K562 (cell line): ENCODE results near the gene MALAT1. TPM values are rescaled to one million over a fixed set of nuclear protein-coding genes. Genes with fewer than 3 reads are reported as not detected.

Experiments
- ATAC-seq: fragments of 200-7000 bp; cut with Tn5 transposase; 3 replicates; pipeline ENCODE4 v1.9.1; 2020; ENCODE audit warnings: moderate library complexity
- BruUV-seq: library from RNA; stranded (reverse); fragments of 400-500 nt; replicated peaks from 2 replicates; lab custom pipeline; 2021; lab: Mats Ljungman, UMichigan
- CTCF ChIA-PET: fragments of 300-600 bp; formaldehyde crosslinking; extraction: SDS; loops from one replicate; lab custom pipeline; 2021; ENCODE audit warnings: low intra/inter-chr PET ratio; lab: Yijun Ruan, JAX
- POLR2A ChIA-PET: fragments of 300-600, 350-650 bp; sonication (Branson Sonifier 250); formaldehyde crosslinking; extraction: SDS; loops from one replicate; lab custom pipeline; 2021; ENCODE audit warnings: antibody characterized with exemption, inconsistent platforms; lab: Yijun Ruan, JAX
- DNase-seq, 4 experiments: peaks; one replicate each; pipeline versions ENCODE4 v3.0.0 to v3.0.0-alpha.2; 2011 to 2018; ENCODE audit warnings: low spot score in 3 of 4, mixed read lengths in 3 of 4; ENCODE audit errors: extremely low read depth in 1 of 4
- FAIRE-seq: peaks from 2 replicates; lab custom pipeline; 2011; peaks lifted over from hg19 to GRCh38; lab: Jason Lieb, UNC
- H2AFZ ChIP-seq: 2 replicates; pipeline ENCODE4 v1.6.0; 2011; ENCODE audit warnings: low read depth, low read length, control low read depth, inconsistent platforms
- H3K27ac ChIP-seq: fragments of 200-600 bp; 3 replicates; pipeline ENCODE4 v1.8.0; 2011; ENCODE audit warnings: low read depth, mild to moderate bottlenecking, control low read depth, inconsistent platforms, low read length, moderate library complexity, mixed read lengths; ENCODE audit errors: extremely low read depth
- H3K27me3 ChIP-seq, 2 experiments: fragments of 300-600 bp in 1 of 2; 2 replicates in 1 of 2; 3 replicates in 1 of 2; pipeline versions ENCODE4 v1.6.0 to v1.8.0; 2011; ENCODE audit warnings: inconsistent platforms in 2 of 2, low read length in 2 of 2, mild to moderate bottlenecking in 1 of 2, mixed read lengths in 1 of 2, moderate library complexity in 1 of 2; ENCODE audit not compliant: control insufficient read depth in 2 of 2, insufficient read depth in 2 of 2
- H3K36me3 ChIP-seq: fragments of 300-600 bp; 3 replicates; pipeline ENCODE4 v1.8.0; 2011; ENCODE audit warnings: mild to moderate bottlenecking, low read length, inconsistent platforms; ENCODE audit not compliant: control insufficient read depth, insufficient read depth
- H3K4me1 ChIP-seq, 2 experiments: fragments of 200-600 bp in 1 of 2; replicated peaks in 1 of 2; 2 replicates in 1 of 2; 3 replicates in 1 of 2; pipeline versions ENCODE4 v1.5.1 to v1.8.0; 2011; ENCODE audit warnings: inconsistent platforms in 2 of 2, low read length in 2 of 2, mild to moderate bottlenecking in 1 of 2, mixed read lengths in 1 of 2, moderate library complexity in 1 of 2; ENCODE audit not compliant: control insufficient read depth in 2 of 2, insufficient read depth in 2 of 2
- H3K4me2 ChIP-seq: 2 replicates; pipeline ENCODE4 v1.6.1; 2011; ENCODE audit warnings: low read length, control low read depth, inconsistent platforms, mixed read lengths; ENCODE audit not compliant: insufficient read depth
- H3K4me3 ChIP-seq: fragments of 200-600 bp; sonication (generic), shearing (Covaris generic); 2 replicates; pipeline ENCODE4 v1.5.1; 2016; ENCODE audit warnings: control low read depth, inconsistent platforms
- H3K79me2 ChIP-seq: fragments of 200-600 bp; 3 replicates; pipeline ENCODE4 v1.8.0; 2011; ENCODE audit warnings: low read length, inconsistent platforms; ENCODE audit not compliant: control insufficient read depth, insufficient read depth
- H3K9ac ChIP-seq, 2 experiments: 2 replicates each; pipeline versions ENCODE4 v1.6.0 to v1.6.1; 2011; ENCODE audit warnings: low read depth in 2 of 2, low read length in 2 of 2, control low read depth in 1 of 2, inconsistent platforms in 1 of 2, mild to moderate bottlenecking in 1 of 2, mixed read lengths in 1 of 2; ENCODE audit not compliant: insufficient read depth in 1 of 2
- H3K9me1 ChIP-seq: one replicate; pipeline ENCODE4 v1.6.0; 2011; ENCODE audit warnings: inconsistent platforms, mild to moderate bottlenecking, low read length, moderate library complexity; ENCODE audit not compliant: control insufficient read depth, insufficient read depth
- H3K9me3 ChIP-seq: replicated peaks from 2 replicates; pipeline ENCODE4 v1.5.1; 2011; ENCODE audit warnings: low read depth, low read length, inconsistent platforms; ENCODE audit not compliant: control insufficient read depth, insufficient read depth
- H4K20me1 ChIP-seq: replicated peaks from 2 replicates; pipeline ENCODE4 v1.6.1; 2011; ENCODE audit warnings: low read length, inconsistent platforms, mixed read lengths; ENCODE audit not compliant: control insufficient read depth, insufficient read depth
- CREB3 ChIP-seq: fragments of 450-650 bp; conservative IDR thresholded peaks from 2 replicates; pipeline ENCODE4 v1.6.1; 2016; ENCODE audit warnings: missing genetic modification characterization, low read depth, mild to moderate bottlenecking, missing compliant biosample characterization, moderate library complexity
- FOXA1 ChIP-seq: fragments of 450-650 bp; IDR thresholded peaks from 2 replicates; pipeline ENCODE4 v1.6.1; 2016; ENCODE audit warnings: mild to moderate bottlenecking, borderline replicate concordance
- MTA2 ChIP-seq: fragments of 450-650 bp; IDR thresholded peaks from 2 replicates; pipeline ENCODE4 v1.6.1; 2016; ENCODE audit warnings: low read depth
- MYNN ChIP-seq, 2 experiments: sonication (generic); formaldehyde crosslinking in 1 of 2; IDR thresholded peaks; 2 replicates each; pipeline versions ENCODE4 v1.5.0 to v1.6.1; 2016 to 2020; ENCODE audit warnings: antibody characterized with exemption in 1 of 2, missing genetic modification reagents in 1 of 2
- NR3C1 ChIP-seq: sonication (generic); formaldehyde crosslinking; IDR thresholded peaks from 2 replicates; pipeline ENCODE4 v1.8.1; 2022; ENCODE audit warnings: missing genetic modification reagents
- PML ChIP-seq: IDR thresholded peaks from 2 replicates; pipeline ENCODE4 v1.6.1; 2012; ENCODE audit warnings: low read length, inconsistent platforms
- STAT5B ChIP-seq: fragments of 250-450 bp; sonication (Bioruptor Pico); IDR thresholded peaks from 2 replicates; pipeline ENCODE4 v1.8.0; 2021; ENCODE audit warnings: mild to moderate bottlenecking, inconsistent platforms
- TEAD2 ChIP-seq: fragments of 450-650 bp; IDR thresholded peaks from 2 replicates; pipeline ENCODE4 v1.6.1; 2016; ENCODE audit warnings: missing genetic modification characterization, control low read depth, missing compliant biosample characterization
- USF1 ChIP-seq: sonication (generic); formaldehyde crosslinking; IDR thresholded peaks from 2 replicates; pipeline ENCODE4 v1.9.0; 2022; ENCODE audit warnings: mild to moderate bottlenecking, missing genetic modification reagents
- ZNF77 ChIP-seq: fragments of 250-450 bp; sonication (Bioruptor Pico); IDR thresholded peaks from 2 replicates; pipeline ENCODE4 v1.5.0; 2020
- WGBS: fragments of 100-300 bp; shearing (Covaris generic); methylation state at CpG from one replicate; pipeline ENCODE4 v1.1.6; 2016; ENCODE audit warnings: low coverage, mixed read lengths; ENCODE audit not compliant: insufficient coverage; ENCODE audit errors: missing lambda C conversion rate; 5-methylcytosine and 5-hydroxymethylcytosine counted together
- in situ Hi-C: fragments of 300-500 bp; cut with MboI; formaldehyde crosslinking; loops from 4 replicates; pipeline ENCODE4 v1.15.0; 2018; ENCODE audit warnings: inconsistent platforms, mixed read lengths
- intact Hi-C: fragments of 100-400 bp; cut with micrococcal nuclease; formaldehyde crosslinking; loops from 2 replicates; pipeline ENCODE4 v1.14.2; 2022
- polyA plus RNA-seq, 8 experiments: library from polyadenylated mRNA; depleted of rRNA in 4 of 8; stranded (reverse) in 5 of 8; unstranded in 3 of 8; fragments of >200 nt; fragmentation: Nextera tagmentation in 2 of 8; fragmentation: Illumina TruSeq in 1 of 8; extraction: Ambion mirVana in 2 of 8; extraction: Trizol in 1 of 8; gene quantifications; 2 replicates each; pipeline versions ENCODE4 v1.2.1 to v1.2.3, GENCODE V29; 2011 to 2014; ENCODE audit warnings: inconsistent platforms in 1 of 8, missing spikeins in 1 of 8
- total RNA-seq, 7 experiments: library from RNA; depleted of rRNA in 6 of 7; stranded (reverse); fragments of >200 nt in 6 of 7; fragmentation: Illumina TruSeq in 2 of 7; extraction: Trizol in 2 of 7; gene quantifications; 2 replicates each; pipeline versions ENCODE4 v1.2.1 to v1.2.3, GENCODE V29; 2011 to 2021; ENCODE audit warnings: low replicate concordance in 1 of 7

MALAT1 gene
- total and polyA plus RNA-seq, 9 of the 15 experiments (the other 6 are each of a cell fraction or from before 2014, with no cell fraction given) = 363 to 8,715 (median 2,351) TPM

GRCh38 chr11:65548395-65548794 lies 49.5 kb downstream of the MALAT1 start:
- TF ChIP-seq STAT5B (no peak), CREB3 (tag) (no peak), FOXA1 (no peak), PML (no peak), MTA2 (no peak), MYNN (IDR thresholded peaks at IDR 0.05) (no peak), MYNN (CRISPR knock-in tag; IDR thresholded peaks at IDR 0.05) (no peak), NR3C1 (CRISPR knock-in tag) (no peak), TEAD2 (tag) (no peak), USF1 (CRISPR knock-in tag) (no peak), ZNF77 (no peak)

More at GRCh38 chr11:65548395-65548794, 49.5 kb downstream of the MALAT1 start:
- no peaks in the 10 kb centered on the region for H3K9me3 ChIP-seq
- H3K36me3 ChIP-seq = no peaks in the 10 kb centered on the region
- no peak for FAIRE-seq
- H3K27me3 ChIP-seq = no peaks in the 10 kb centered on the region
- WGBS = 53% methylated on average over 3 of the region's 3 CpGs
- no peaks in the 10 kb centered on the region for H3K79me2 ChIP-seq
- 0 out of 2 replicates have a peak, but pooled peaks cover 8% of the 10 kb centered on the region for H4K20me1 ChIP-seq
- in situ Hi-C loops (no loop called here), intact Hi-C loops (loop anchor here (10.0 kb wide), 1 partner anchor 266 kb away; no protein-coding TSS in a partner anchor)
- ChIA-PET CTCF (no interaction called here), POLR2A (interaction anchor here (0.7 to 2.0 kb wide), 2 partner anchors 33 to 49 kb away, joined by 3 to 8 read pairs; partner anchors contain the start of gene MALAT1)
- H3K9ac ChIP-seq = no peak overlapping the region; a peak in 1 of 4 replicates
- H2AFZ ChIP-seq = no peak overlapping the region
- H3K27ac ChIP-seq = no peak overlapping the region
- no peak for ATAC-seq
- no TSS peak for BruUV-seq
- H3K9me1 ChIP-seq = no peaks in the 10 kb centered on the region
- peaks cover 35 to 69% of the 10 kb centered on the region in 2 experiments for H3K4me1 ChIP-seq
- H3K4me2 ChIP-seq = no peak overlapping the region
- DNase-seq = no peak
- no peak overlapping the region for H3K4me3 ChIP-seq
